HEK293 (cell line): ENCODE measurements around the gene TEX2.

Source experiments
- GLI4 ChIP-seq: fragments of 450-650 bp; formaldehyde crosslinking; IDR thresholded peaks from 2 replicates; pipeline ENCODE4 v1.5.1; 2016; ENCODE audit warnings: missing biosample characterization, missing genetic modification characterization
- MYNN ChIP-seq: fragments of 450-650 bp; formaldehyde crosslinking; IDR thresholded peaks from 2 replicates; pipeline ENCODE4 v1.5.1; 2016; ENCODE audit warnings: missing biosample characterization, missing genetic modification characterization, borderline replicate concordance
- MZF1 ChIP-seq: fragments of 450-650 bp; formaldehyde crosslinking; IDR thresholded peaks from 2 replicates; pipeline ENCODE4 v1.5.1; 2017; ENCODE audit warnings: missing biosample characterization, missing genetic modification characterization, borderline replicate concordance
- SETDB1 ChIP-seq: IDR thresholded peaks from one replicate; pipeline ENCODE4 v1.6.1; 2017; ENCODE audit warnings: mild to moderate bottlenecking, low read length, moderate library complexity, mixed read lengths; ENCODE audit not compliant: insufficient read length
- SP2 ChIP-seq: fragments of 450-650 bp; formaldehyde crosslinking; IDR thresholded peaks from 2 replicates; pipeline ENCODE4 v1.5.1; 2016; ENCODE audit warnings: missing biosample characterization, missing genetic modification characterization
- ZNF274 ChIP-seq, 2 experiments: fragments of 200-500 bp in 1 of 2; fragments of 450-650 bp in 1 of 2; sonication (Bioruptor generic) in 1 of 2; formaldehyde crosslinking in 1 of 2; IDR thresholded peaks; 2 replicates each; pipeline versions ENCODE4 v1.5.1 to v1.6.1; 2014 to 2016; ENCODE audit warnings: borderline replicate concordance in 1 of 2, inconsistent platforms in 1 of 2, low read length in 1 of 2, missing biosample characterization in 1 of 2, missing genetic modification characterization in 1 of 2
- ZNF629 ChIP-seq: fragments of 450-650 bp; formaldehyde crosslinking; IDR thresholded peaks from 2 replicates; pipeline ENCODE4 v1.5.1; 2017; ENCODE audit warnings: missing biosample characterization, missing genetic modification characterization
- ZNF792 ChIP-seq: fragments of 450-650 bp; formaldehyde crosslinking; IDR thresholded peaks from 2 replicates; pipeline ENCODE4 v1.5.1; 2016; ENCODE audit warnings: missing biosample characterization, missing genetic modification characterization
- TF ChIP-seq, protein P1 (sequence below): fragments of 450-650 bp; formaldehyde crosslinking; IDR thresholded peaks from 2 replicates; pipeline ENCODE4 v1.5.1; 2016; ENCODE audit warnings: missing biosample characterization, missing genetic modification characterization
- TF ChIP-seq, protein P2 (sequence below): fragments of 450-650 bp; formaldehyde crosslinking; IDR thresholded peaks from 2 replicates; pipeline ENCODE4 v1.5.1; 2016; ENCODE audit warnings: missing biosample characterization, missing genetic modification characterization
- TF ChIP-seq, protein P3 (sequence below): fragments of 450-650 bp; formaldehyde crosslinking; IDR thresholded peaks from 2 replicates; pipeline ENCODE4 v1.5.1; 2016; ENCODE audit warnings: missing biosample characterization, missing genetic modification characterization

DNA sequence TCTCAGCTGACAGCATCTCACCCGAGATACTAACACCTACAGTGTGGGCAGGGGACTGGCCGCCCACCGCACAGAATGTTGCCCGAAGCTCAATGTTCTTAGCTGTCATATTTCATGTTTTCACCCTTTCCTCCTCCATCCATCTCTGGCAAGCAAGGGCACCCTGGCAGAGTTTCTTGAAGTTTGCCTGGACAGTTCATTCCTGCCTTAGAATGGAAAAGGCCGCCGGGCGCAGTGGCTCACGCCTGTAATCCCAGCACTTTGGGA, 37.6 kb upstream of the TEX2 start:
- TF ChIP-seq ZNF792: no peak
- TF ChIP-seq, protein P1, sequence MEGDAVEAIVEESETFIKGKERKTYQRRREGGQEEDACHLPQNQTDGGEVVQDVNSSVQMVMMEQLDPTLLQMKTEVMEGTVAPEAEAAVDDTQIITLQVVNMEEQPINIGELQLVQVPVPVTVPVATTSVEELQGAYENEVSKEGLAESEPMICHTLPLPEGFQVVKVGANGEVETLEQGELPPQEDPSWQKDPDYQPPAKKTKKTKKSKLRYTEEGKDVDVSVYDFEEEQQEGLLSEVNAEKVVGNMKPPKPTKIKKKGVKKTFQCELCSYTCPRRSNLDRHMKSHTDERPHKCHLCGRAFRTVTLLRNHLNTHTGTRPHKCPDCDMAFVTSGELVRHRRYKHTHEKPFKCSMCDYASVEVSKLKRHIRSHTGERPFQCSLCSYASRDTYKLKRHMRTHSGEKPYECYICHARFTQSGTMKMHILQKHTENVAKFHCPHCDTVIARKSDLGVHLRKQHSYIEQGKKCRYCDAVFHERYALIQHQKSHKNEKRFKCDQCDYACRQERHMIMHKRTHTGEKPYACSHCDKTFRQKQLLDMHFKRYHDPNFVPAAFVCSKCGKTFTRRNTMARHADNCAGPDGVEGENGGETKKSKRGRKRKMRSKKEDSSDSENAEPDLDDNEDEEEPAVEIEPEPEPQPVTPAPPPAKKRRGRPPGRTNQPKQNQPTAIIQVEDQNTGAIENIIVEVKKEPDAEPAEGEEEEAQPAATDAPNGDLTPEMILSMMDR (tag by site-specific recombination): no peak
- no peak for TF ChIP-seq SETDB1
- no peak for TF ChIP-seq ZNF629 (tag by site-specific recombination)
- TF ChIP-seq, protein P2, sequence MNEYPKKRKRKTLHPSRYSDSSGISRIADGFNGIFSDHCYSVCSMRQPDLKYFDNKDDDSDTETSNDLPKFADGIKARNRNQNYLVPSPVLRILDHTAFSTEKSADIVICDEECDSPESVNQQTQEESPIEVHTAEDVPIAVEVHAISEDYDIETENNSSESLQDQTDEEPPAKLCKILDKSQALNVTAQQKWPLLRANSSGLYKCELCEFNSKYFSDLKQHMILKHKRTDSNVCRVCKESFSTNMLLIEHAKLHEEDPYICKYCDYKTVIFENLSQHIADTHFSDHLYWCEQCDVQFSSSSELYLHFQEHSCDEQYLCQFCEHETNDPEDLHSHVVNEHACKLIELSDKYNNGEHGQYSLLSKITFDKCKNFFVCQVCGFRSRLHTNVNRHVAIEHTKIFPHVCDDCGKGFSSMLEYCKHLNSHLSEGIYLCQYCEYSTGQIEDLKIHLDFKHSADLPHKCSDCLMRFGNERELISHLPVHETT: no peak
- TF ChIP-seq MYNN: no peak
- no peak for TF ChIP-seq ZNF274 (IDR thresholded peaks at IDR 0.05; ENCODE audit: low read length)
- no peak for TF ChIP-seq ZNF274 (tag by site-specific recombination; IDR thresholded peaks at IDR 0.05; ENCODE audit: borderline replicate concordance)
- no peak for TF ChIP-seq GLI4 (tag by site-specific recombination)
- TF ChIP-seq MZF1 (tag by site-specific recombination): no peak
- TF ChIP-seq SP2 (tag by site-specific recombination): no peak
- TF ChIP-seq, protein P3, sequence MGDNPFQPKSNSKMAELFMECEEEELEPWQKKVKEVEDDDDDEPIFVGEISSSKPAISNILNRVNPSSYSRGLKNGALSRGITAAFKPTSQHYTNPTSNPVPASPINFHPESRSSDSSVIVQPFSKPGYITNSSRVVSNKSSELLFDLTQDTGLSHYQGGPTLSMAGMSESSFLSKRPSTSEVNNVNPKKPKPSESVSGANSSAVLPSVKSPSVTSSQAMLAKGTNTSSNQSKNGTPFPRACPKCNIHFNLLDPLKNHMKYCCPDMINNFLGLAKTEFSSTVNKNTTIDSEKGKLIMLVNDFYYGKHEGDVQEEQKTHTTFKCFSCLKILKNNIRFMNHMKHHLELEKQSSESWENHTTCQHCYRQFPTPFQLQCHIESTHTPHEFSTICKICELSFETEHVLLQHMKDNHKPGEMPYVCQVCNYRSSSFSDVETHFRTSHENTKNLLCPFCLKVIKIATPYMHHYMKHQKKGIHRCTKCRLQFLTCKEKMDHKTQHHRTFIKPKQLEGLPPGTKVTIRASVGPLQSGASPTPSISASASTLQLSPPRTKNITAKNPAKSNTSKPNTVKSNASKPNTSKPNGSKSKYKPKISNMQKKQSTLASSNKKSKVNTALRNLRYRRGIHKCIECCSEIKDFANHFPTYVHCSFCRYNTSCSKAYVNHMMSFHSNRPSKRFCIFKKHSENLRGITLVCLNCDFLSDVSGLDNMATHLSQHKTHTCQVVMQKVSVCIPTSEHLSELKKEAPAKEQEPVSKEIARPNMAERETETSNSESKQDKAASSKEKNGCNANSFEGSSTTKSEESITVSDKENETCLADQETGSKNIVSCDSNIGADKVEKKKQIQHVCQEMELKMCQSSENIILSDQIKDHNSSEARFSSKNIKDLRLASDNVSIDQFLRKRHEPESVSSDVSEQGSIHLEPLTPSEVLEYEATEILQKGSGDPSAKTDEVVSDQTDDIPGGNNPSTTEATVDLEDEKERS: no peak
